GM21825 (cell line): ENCODE measurements around the gene TCERG1L.

Experiments used
- ATAC-seq: cut with Tn5 transposase; IDR thresholded peaks from one replicate; pipeline ENCODE4 v1.9.1; 2021; ENCODE audit warnings: mild to moderate bottlenecking, moderate library complexity; ENCODE audit not compliant: unreplicated experiment

TCERG1L gene

GRCh38 chr10:131271195-131271880 is 40.2 kb downstream of the TCERG1L start:
- ATAC-seq: no peak

DNA sequence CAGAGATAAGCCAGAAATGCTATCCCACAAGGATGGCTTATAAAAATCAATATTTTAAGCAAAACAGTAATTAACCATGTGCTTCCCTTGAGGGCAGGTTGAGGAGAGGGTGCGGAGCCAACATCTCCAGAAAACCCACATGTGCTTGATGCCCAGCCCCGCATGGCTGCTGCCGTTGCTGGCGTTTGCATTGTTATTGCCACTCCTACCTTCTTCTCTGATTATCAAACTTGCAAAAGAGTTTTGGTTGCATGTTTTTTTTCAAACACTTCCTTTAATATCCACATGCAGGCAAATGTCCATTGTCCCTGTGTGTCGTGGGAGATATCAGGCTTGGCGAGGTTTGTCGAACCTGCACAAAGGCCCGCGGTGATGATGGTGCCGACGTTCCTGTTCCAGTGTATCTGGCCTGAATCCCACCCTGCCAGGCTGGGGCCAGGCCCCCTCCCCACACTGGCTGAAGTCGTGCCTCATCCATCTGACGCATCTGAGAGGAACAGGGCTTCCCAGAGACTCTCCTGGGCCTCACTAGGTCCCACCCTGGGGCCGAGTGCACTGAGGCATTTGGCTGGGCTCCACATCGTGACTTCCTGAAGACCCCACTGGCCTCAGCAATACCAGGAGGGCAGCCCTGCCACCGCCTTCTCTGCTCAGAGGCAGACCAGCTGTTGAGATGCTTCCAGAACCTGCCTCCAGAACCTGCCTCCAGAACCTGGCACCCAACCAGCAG is 40.9 kb downstream of the TCERG1L start:
- ATAC-seq: no peak

DNA sequence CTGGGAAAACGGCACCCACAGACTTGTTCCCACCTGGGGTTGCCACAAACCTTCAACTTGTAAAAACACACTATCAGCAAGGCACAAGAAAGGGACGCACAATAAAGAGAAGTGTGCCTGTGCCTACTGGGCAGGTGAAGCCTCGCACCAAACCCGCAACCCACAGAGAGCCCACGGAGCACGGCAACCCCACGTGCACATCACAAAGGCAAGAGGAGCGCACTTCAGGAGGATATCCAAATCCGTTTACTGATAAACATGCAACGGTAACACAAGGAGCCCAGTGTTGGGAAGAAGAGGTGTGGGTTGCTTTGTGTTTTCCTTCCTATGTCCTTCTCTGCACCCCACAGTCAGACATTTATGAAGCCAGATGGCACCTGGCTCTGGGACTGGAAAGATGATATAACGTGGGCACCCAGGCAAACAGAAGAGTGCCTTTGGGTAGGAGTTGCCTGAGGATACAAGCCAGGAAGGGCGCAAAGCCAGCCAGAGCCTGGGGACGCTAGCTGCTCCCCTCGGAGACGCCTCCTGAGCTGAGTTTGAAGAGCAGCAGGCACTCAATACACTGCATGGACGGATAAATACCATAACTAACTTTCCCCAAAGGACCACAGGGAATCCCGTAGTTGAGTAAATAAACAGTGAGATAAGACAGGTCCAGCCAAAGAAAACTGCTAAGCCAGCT is 41.6 kb downstream of the TCERG1L start:
- ATAC-seq: no peak

DNA sequence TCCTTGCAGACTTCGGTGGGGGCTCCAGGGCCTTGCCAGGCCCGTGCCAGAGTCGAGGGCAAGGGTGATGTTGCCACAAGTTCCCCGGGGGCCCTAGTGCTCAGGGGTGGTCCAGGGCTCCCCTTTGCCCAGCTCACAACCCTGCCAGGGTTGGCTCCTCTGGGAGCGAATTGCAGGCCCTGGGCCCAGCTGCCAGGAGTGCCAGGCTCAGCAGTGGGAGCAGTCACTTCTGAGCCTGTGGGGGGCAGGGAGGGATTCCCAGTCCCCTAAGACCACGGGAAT is 43.8 kb downstream of the TCERG1L start:
- no peak for ATAC-seq

DNA sequence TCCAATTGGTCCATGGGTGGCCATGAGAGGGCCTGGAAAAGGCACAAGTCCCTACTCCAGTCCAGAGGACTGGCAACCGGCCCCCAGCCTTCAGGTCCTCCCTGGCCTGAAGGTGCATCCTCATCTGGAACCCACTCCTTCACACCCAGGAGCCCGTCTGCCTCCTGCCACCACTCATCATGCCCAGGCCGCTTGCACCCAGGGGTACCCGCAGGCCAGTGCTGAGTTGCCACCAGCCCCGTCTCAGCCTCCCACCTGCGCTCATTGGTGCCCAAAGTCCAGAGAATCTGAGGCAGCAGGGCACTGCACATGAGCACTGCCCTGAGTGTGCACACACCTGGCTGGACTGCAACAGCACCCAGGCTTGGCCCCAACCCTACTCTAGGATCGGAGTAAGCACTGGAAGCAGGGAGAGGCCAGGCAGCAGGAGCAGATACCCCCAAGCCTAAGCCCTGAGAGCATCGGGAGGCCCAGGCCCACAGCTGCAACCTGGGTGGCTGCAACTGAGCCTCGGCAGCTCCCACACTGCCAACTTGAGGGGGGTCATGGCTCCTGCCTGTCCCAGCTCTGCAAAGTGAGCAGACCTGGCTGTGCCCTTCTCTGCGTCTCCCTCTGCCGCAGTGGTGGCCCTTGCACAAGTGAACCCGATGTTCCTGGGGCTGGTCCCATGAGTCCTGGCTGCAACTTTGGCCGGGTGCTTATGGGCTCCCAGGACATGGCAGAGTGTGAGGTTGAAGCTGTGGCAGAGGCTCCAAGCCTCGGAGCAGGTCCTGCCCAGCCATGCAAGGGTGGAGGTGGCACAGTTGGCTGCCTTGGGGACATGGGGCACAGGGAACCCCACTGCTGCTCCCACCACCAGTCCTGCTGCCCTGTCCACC is 44.3 kb downstream of the TCERG1L start:
- ATAC-seq: no peak

- ATAC-seq: no peak
These were observed 47.3 kb downstream of the TCERG1L start for GRCh38 chr10:131264110-131264788.

DNA sequence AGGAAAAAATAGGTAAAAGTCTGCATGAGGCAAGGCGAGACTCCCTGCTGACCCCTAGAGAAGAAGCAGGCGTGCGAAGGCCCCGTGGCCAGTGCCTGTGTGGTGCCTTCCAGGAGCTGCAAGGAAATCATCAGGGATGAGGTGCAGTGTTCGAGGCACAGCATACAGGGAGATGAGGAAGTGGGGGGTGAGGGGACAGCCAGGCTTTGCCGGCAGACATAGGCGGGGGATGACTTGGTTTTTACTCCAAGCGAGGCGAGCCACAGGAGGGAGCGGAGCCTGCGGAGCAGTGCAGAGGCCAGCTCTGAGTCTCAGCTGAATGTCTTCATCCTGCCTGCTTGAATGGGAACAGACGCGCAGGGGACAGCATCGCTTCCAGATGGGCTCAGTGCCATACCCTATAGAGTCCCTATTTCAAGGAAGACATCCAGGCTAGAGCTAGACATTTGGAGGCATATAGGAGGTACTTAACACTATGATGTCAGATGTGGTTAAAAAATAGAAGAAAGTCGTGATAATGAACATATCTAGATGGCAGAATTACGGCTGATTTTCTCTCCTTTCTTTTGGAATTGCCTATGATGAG is 49.5 kb downstream of the TCERG1L start:
- ATAC-seq: no peak

DNA sequence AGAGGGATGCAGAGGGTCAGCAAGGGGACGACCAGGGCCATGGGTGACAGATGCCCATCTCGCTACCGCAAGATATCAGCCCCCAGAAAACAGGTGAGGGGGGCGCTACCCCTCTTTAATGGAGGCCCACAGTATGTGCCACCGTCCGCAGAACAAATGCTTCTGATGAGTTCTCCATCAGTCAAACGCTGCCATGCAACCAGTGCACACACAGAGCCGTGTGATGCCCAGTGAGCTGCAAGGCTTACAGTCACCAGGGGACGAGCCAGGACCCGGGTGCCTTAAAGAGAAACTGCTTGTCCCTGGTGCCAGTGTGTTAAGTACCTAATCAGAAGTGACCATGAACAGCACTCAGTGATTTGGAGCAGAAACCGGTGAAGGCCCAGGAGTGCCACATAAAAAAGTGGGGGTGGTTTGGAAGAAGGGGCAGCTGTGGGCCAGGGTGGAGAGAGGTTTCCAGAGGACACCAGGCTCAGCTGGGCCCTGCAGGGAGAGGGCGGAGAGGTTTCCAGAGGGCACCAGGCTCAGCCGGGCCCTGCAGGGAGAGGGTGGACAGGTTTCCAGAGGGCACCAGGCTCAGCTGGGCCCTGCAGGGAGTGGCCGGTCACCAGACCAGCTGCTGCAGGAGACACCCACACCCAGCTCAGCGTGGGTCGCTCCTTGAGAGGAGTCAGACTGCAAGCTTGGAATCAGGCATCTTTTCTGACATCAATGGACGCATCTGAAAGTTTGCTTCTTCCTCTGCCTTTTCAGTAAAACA is 50.9 kb downstream of the TCERG1L start:
- no peak for ATAC-seq

- no peak for ATAC-seq
These were observed 51.5 kb downstream of the TCERG1L start for GRCh38 chr10:131260031-131260430.

DNA sequence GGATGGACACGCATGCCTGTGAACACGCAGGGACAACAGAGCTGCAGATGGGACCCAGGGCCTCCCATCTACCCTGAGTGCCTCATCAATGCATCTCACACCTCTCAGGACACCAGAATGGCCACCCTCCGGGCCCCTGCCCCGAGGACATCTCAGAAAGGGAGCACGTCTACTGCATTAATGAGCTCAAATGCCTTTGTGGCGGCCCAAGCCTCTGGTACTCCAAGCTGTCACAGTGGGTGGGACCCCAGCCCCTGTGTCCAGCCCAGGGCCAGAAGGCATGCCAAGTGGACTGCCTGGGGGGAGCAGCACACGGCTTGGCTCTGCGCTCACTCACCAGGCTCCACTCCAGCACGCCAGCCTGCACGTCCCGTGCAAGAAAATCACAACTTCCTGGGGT is 52.0 kb downstream of the TCERG1L start:
- no peak for ATAC-seq

DNA sequence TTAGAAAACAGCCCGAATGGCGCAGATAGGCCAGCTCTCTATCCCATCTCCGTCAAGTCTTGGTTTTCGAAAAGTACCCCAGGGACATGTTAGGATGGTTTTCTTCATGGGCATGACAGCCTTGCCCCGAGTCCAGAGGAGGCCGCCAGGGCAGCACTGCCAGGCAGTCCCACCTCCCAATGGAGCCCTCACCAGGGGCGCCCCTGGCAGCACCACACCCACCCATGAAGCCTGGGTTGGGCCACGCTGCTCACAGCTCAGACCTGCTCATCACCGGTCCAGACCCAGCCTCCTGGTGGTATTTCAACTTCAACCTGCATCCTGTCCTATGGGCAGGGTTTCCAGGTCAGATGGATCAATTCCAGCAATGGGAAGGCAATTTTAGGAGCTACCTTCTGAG is 53.3 kb downstream of the TCERG1L start:
- ATAC-seq: no peak

DNA sequence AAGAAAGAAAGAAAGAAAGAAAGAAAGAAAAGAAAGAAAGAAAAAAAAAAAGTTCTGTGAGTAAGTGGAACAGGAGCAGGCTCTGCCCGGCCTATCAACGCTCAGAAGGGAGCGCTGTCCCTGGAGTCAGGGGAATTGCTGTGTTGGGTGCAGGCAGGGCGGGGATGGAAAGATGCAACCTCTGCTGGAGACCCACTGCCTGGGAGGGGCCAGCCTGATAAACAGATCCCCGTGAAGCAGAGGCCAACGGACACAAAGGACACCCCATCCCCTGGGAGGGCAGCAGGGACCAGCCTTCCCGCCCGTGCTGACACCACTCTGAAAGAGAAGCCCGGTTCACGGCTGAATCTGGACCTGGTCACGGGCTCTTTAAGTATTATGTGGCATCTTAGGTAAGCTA is 54.5 kb downstream of the TCERG1L start:
- no peak for ATAC-seq

GRCh38 chr10:131254859-131255252 is 56.7 kb downstream of the TCERG1L start:
- no peak for ATAC-seq

GRCh38 chr10:131253931-131254858 is 57.3 kb downstream of the TCERG1L start:
- no peak for ATAC-seq

DNA sequence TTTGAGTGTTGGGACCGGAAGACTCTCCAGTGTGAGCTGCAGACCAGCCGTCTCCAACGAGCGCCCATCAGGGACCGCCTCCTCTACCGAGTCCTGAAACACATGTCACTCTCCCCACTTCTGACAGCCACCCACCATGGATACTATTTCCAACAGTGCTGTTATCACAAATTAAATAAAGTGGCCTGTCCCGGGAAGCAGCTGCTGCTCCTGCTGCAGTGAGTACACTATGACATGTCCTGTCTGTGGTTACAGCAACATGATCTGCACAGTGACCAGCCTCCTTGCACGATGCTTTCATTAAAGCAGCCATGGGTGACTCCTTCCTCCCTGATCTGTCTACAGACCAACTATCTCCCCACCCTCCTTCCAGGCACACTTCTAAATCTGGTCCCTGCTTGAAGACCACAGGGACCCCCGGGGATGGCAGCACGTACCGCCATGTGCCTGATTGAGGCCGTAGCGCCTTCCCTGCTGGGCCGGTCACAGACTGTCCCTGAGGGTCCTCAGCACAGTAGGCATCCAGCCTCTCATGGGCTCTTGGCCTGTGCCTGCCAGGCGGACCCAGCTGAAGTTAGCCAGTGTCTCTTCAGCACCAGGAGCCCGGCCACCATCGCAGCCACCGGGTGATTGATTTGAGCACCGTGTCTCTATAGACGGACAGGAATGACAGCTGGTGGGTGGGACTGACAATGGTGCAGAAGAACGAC is 58.8 kb downstream of the TCERG1L start:
- no peak for ATAC-seq

DNA sequence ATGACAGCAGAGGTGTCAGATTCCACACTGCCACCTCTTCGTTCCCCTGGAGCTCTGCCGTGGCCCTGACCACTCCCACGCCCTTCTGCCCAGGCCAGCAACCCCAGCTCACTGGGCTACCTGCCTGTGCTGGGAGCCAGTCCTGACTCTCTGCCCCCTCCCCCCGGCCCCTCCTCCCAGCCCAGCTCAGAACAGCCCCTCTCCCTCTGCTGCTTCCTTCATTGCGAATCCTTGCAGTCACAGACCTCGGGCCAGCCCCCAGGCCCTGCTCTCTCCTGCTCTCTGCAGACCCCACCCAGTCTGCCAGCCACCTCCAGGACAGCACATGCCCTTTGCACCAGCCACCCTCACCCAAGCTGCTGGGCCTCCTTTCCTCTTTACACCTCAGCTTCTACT is 60.4 kb downstream of the TCERG1L start:
- ATAC-seq: no peak

DNA sequence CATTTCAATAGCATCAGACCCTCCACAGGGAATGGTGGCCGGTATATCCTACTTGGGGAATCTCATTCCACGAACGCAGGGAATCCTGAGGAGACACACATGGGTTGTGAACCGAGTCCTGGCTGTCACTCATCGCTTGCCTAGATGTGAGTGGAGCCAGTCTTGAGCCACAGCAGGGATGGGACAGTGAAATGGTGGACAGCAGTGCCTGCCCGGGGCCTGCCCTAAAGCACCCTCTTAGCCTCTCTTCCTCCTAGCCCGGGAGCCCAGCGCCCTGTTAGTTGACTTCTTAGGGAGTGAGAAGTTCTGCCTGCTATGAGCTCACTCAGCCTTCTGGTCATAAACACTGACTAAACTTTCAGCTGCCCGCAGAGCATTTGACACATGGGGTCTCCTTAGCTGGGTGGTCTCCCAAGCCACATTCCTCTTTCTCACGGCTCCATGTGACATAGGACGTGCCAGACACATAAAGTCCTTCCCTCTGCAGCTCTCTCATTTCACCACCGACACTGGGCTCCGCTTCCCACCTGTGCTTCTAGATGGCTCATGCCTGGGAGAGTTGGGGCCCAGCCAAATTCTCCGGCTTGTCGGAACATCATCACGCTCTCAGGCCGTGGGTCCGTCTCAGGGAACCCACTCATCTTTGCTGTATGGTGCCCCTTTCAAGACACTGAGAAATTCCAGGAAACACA is 60.9 kb downstream of the TCERG1L start:
- no peak for ATAC-seq
